A549 (cell line): ENCODE results near the gene MAP3K19. TPM values are rescaled to one million over a fixed set of nuclear protein-coding genes. Genes with fewer than 3 reads are reported as not detected.
A peak's percentile ranks its signal among the peaks of the same experiment; 100 is the strongest.

ENCODE experiments used
- ATAC-seq, 2 experiments: fragments of 200-7000 bp in 1 of 2; fragments of >200 bp in 1 of 2; cut with Nextera tagmentation in 1 of 2; cut with Tn5 transposase in 1 of 2; 3 replicates each; pipeline versions ENCODE4 v1.8.0 to v1.9.1; 2018 to 2020; ENCODE audit warnings: mild to moderate bottlenecking in 1 of 2, moderate library complexity in 1 of 2
- CTCF ChIA-PET: fragments of 300-600 bp; sonication (Branson Sonifier 250); formaldehyde crosslinking; extraction: SDS; loops from one replicate; lab custom pipeline; 2021; ENCODE audit warnings: antibody characterized with exemption, inconsistent platforms; lab: Yijun Ruan, JAX
- POLR2A ChIA-PET: fragments of 350-600 bp; formaldehyde crosslinking; extraction: SDS; loops from one replicate; lab custom pipeline; 2021; ENCODE audit warnings: antibody characterized with exemption, inconsistent platforms; lab: Yijun Ruan, JAX
- DNase-seq, 2 experiments: peaks; one replicate each; pipeline versions ENCODE4 v3.0.0 to v3.0.0-alpha.2; 2011 to 2016; ENCODE audit warnings: low read depth in 1 of 2, low spot score in 1 of 2
- FAIRE-seq: peaks from 2 replicates; lab custom pipeline; 2011; peaks lifted over from hg19 to GRCh38; lab: Jason Lieb, UNC
- H3K27ac ChIP-seq, 2 experiments: fragments of >200 bp; sonication (Bioruptor Twin); formaldehyde crosslinking; 3 replicates each; pipeline ENCODE4 v1.5.1; 2016 to 2017
- H3K4me1 ChIP-seq: fragments of >200 bp; sonication (Bioruptor Twin); formaldehyde crosslinking; 3 replicates; pipeline ENCODE4 v1.6.1; 2016
- H3K4me2 ChIP-seq: fragments of >200 bp; sonication (Bioruptor Twin); formaldehyde crosslinking; 3 replicates; pipeline ENCODE4 v1.6.1; 2016
- H3K4me3 ChIP-seq: fragments of >200 bp; sonication (Bioruptor Twin); formaldehyde crosslinking; 3 replicates; pipeline ENCODE4 v1.5.1; 2016
- H3K9me3 ChIP-seq: fragments of >200 bp; sonication (Bioruptor Twin); formaldehyde crosslinking; 3 replicates; pipeline ENCODE4 v1.6.1; 2016
- CBX2 ChIP-seq: fragments of 200-600 bp; sonication (generic); IDR thresholded peaks from 2 replicates; pipeline ENCODE4 v1.6.1; 2016; ENCODE audit warnings: low read depth, mild to moderate bottlenecking, borderline replicate concordance
- CHD4 ChIP-seq: fragments of 200-600 bp; sonication (generic); IDR thresholded peaks from 2 replicates; pipeline ENCODE4 v1.6.1; 2016; ENCODE audit warnings: antibody characterized with exemption, mild to moderate bottlenecking, borderline replicate concordance
- EHMT2 ChIP-seq: fragments of 200-600 bp; sonication (generic); IDR thresholded peaks from 2 replicates; pipeline ENCODE4 v1.6.1; 2016; ENCODE audit warnings: antibody characterized with exemption, low read depth, mild to moderate bottlenecking, moderate library complexity
- FOSB ChIP-seq: fragments of 250-450 bp; sonication (Bioruptor Pico); IDR thresholded peaks from 2 replicates; pipeline ENCODE4 v1.5.0; 2020; ENCODE audit warnings: mild to moderate bottlenecking, moderate library complexity
- FOSL2 ChIP-seq, 2 experiments: fragments of 450-650 bp in 1 of 2; fragments of >200 bp in 1 of 2; sonication (Bioruptor Twin) in 1 of 2; formaldehyde crosslinking; IDR thresholded peaks; 2 replicates each; pipeline versions ENCODE4 v1.5.0 to v1.6.1; 2016 to 2020; ENCODE audit warnings: mild to moderate bottlenecking in 1 of 2, moderate library complexity in 1 of 2
- HMGXB4 ChIP-seq: fragments of 250-450 bp; sonication (Bioruptor Pico); IDR thresholded peaks from 2 replicates; pipeline ENCODE4 v1.5.0; 2021; ENCODE audit warnings: mild to moderate bottlenecking, moderate library complexity, borderline replicate concordance
- HOXB13 ChIP-seq: fragments of 250-450 bp; sonication (Bioruptor Pico); IDR thresholded peaks from 2 replicates; pipeline ENCODE4 v1.5.0; 2020; ENCODE audit warnings: low read depth, mild to moderate bottlenecking, moderate library complexity
- MYC ChIP-seq: IDR thresholded peaks from 2 replicates; pipeline ENCODE4 v1.6.1; 2012; ENCODE audit warnings: mild to moderate bottlenecking, inconsistent platforms, low read length, improper control_type of control experiment, borderline replicate concordance
- REST ChIP-seq: fragments of 200-600 bp; sonication (generic); IDR thresholded peaks from 2 replicates; pipeline ENCODE4 v1.6.1; 2016; ENCODE audit warnings: antibody characterized with exemption, mild to moderate bottlenecking, moderate library complexity
- TP53 ChIP-seq: fragments of 250-450 bp; sonication (Bioruptor Pico); IDR thresholded peaks from 2 replicates; pipeline ENCODE4 v1.5.0; 2021; ENCODE audit warnings: mild to moderate bottlenecking, moderate library complexity
- WGBS: methylation state at CpG from one replicate; pipeline ENCODE4 v1.1.6; 2017; ENCODE audit errors: missing lambda C conversion rate; 5-methylcytosine and 5-hydroxymethylcytosine counted together
- polyA plus RNA-seq, 4 experiments: library from polyadenylated mRNA; depleted of rRNA in 3 of 4; stranded (reverse); fragments of >200 nt; fragmentation: RNase III in 1 of 4; extraction: RNeasy Plus Mini Kit Qiagen cat#74134 plus additional on column Dnase treatment in 1 of 4; gene quantifications; 2 replicates in 3 of 4; 3 replicates in 1 of 4; pipeline ENCODE4 v1.2.3, GENCODE V29; 2011 to 2017

Gene MAP3K19
- polyA plus RNA-seq, 2 of the 4 experiments (the other 2 are of a cell fraction) = not detected

GRCh38 chr2:135030826-135031225 is 16.4 kb downstream of the MAP3K19 start:
- Histone ChIP-seq H3K4me3 (no peak overlapping the region), H3K4me2 (no peak overlapping the region), H3K27ac (no peak overlapping the region), H3K4me1 (no peaks in the 10 kb centered on the region), H3K9me3 (no peaks in the 10 kb centered on the region)
- FAIRE-seq (no peak), DNase-seq (peak in 1 of 2 experiments; percentile 21), ATAC-seq (no peak; a peak in 1 of 6 replicates)
- POLR2A ChIA-PET = no interaction called here
- TF ChIP-seq FOSL2 (IDR thresholded peaks at IDR 0.05) (no peak), FOSL2 (CRISPR knock-in tag; IDR thresholded peaks at IDR 0.05) (no peak), REST (peak; percentile 90), EHMT2 (peak; percentile 79)
- CTCF ChIA-PET = no interaction called here
- 0% methylated on average over 1 of the region's 1 CpG for WGBS

- TF ChIP-seq CHD4 (no peak), FOSB (CRISPR knock-in tag) (no peak), TP53 (CRISPR knock-in tag) (no peak), REST (no peak), MYC (no peak), HMGXB4 (CRISPR knock-in tag) (no peak), HOXB13 (no peak)
- no peak for DNase-seq
- POLR2A ChIA-PET = no interaction called here
- Histone ChIP-seq H3K27ac (no peak overlapping the region), H3K4me1 (no peaks in the 10 kb centered on the region), H3K4me3 (no peak overlapping the region), H3K4me2 (no peak overlapping the region), H3K9me3 (no peaks in the 10 kb centered on the region)
- ATAC-seq = no peak
- no peak for FAIRE-seq
- WGBS = 4% methylated on average over 2 of the region's 2 CpGs
- CTCF ChIA-PET = no interaction called here
Measured at GRCh38 chr2:135029481-135030134, 17.6 kb downstream of the MAP3K19 start.

- Histone ChIP-seq H3K9me3 (no peaks in the 10 kb centered on the region), H3K4me3 (no peak overlapping the region), H3K4me2 (no peak overlapping the region), H3K27ac (no peak overlapping the region), H3K4me1 (no peaks in the 10 kb centered on the region)
- no peak for DNase-seq
- TF ChIP-seq CBX2 = no peak
- ATAC-seq = no peak
- 65% methylated on average over 5 of the region's 5 CpGs for WGBS
- POLR2A ChIA-PET = no interaction called here
- CTCF ChIA-PET = interaction anchor here (1.0 to 2.0 kb wide), 3 partner anchors 9 to 20 kb away, joined by 3 to 6 read pairs (median 4); no protein-coding TSS in a partner anchor
- no peak for FAIRE-seq
Measured at GRCh38 chr2:135023886-135024485, 23.3 kb downstream of the MAP3K19 start.
